NOMO-1 treated with dmso at 0.1 percent for 144 hours (cell line): ENCODE data around the gene RAP1GDS1.
"Not testable (repeated sequence)": the region's sequence is repeated elsewhere in the genome, so short reads cannot be mapped to it uniquely, and the experiment has no call there.

Experiments
- DNase-seq: peaks from one replicate; lab custom pipeline; 2025; ENCODE audit not compliant: unreplicated experiment; lab: John Stamatoyannopoulos, UW

Gene RAP1GDS1

DNA sequence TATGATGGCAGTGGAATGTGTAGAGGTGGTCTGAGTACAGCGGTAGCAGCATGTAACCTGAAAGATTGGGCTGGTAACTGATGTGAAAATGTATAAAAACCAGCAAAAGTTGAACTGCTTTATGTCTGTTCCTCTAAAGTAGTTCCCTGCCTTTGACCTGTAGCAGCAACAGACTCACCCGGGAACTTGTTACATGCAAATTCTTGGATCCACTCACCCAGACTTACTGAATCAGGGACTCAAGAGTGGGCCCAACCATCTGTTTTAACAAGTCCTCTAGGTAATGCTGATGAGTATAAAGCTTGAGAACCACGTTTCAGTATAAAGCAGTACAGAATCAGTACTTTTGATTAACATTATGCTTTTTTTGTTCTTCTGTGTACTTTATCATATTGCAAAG, 84.7 kb downstream of the RAP1GDS1 start:
- DNase-seq = no peak

- DNase-seq = no peak
Measured at GRCh38 chr4:98352396-98352795, 91.2 kb downstream of the RAP1GDS1 start.

GRCh38 chr4:98352940-98353339, 91.8 kb downstream of the RAP1GDS1 start:
- DNase-seq = no peak

- DNase-seq = no peak
Measured at GRCh38 chr4:98358630-98359248, 97.6 kb downstream of the RAP1GDS1 start.

DNA sequence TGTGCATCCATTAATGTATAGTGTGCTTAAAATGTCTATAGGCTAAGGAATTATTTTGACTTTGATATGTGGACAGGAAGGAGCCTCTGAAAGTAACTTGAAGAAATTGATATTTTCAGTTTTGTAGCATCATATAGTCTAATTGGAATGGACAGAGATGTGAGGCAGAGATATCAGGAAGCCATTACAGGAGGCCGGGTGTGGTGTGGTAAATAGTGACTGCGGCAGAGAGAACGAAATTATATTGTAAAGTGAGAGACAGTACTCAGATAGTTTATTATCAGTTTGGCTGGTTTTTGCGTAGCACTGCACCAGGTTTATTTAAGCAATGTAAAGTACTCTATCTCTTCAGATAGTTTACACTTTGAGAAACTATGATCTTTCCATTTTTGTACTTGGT, 98.5 kb downstream of the RAP1GDS1 start:
- no peak for DNase-seq

GRCh38 chr4:98363431-98363830, 102.2 kb downstream of the RAP1GDS1 start:
- DNase-seq = no peak

- not testable (repeated sequence) for DNase-seq
Measured at GRCh38 chr4:98366275-98366674, 105.1 kb downstream of the RAP1GDS1 start.

DNA sequence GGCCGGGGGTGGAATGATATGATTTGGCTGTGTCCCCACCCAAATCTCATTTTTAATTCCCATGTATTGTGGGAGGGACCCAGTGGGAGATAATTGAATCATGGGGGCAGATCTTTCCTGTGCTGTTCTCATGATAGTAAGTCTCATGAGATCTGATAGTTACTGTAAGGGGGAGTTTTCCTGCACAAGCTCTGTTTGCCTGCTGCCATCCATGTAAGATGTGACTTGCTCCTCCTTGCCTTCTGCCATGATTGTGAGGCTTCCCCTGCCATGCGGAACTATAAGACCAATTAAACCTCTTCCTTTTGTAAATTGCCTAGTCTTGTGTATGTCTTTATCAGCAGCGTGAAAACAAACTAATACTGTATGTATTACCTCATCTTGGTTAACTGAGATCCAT, 106.8 kb downstream of the RAP1GDS1 start:
- not testable (repeated sequence) for DNase-seq

- no peak for DNase-seq
Measured at GRCh38 chr4:98369322-98369721, 108.1 kb downstream of the RAP1GDS1 start.

DNA sequence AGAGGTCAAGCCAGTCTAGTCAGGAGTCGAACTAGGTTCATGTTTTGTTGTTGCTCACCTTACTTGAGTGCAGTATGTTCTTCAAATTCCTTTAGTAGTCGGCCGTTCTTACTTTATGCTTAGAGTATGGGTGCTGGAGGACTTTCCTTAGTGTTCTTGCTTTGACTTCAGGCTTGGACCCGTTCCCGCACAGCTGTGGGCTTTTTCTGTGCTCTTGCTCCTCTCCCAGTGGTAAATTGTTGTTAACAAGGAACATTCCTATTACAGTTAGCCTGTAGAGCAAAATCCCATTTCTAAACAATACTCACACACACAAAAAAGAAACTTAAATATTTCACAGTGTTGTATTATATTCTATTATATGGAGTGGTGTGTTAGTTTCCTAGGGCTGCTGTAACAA, 113.5 kb downstream of the RAP1GDS1 start:
- DNase-seq = no peak

DNA sequence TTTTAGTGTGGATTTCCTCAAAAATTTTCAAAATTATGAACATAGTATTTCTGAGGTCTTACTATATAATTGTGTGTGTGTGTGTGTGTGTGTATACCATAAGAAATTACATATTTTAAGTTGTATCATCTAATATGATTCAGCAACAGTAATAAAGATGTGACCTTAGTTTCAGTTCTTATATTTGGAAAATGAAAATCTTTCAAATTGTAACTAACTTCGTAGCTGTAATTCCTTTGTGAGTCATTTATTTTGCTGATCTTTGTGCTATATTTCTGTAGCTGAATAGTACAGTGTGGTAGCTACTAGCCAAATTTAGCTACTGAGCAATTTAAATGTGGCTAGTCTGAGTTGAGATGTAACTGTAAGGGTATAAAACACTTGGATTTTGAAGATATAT, 116.4 kb downstream of the RAP1GDS1 start:
- no peak for DNase-seq

DNA sequence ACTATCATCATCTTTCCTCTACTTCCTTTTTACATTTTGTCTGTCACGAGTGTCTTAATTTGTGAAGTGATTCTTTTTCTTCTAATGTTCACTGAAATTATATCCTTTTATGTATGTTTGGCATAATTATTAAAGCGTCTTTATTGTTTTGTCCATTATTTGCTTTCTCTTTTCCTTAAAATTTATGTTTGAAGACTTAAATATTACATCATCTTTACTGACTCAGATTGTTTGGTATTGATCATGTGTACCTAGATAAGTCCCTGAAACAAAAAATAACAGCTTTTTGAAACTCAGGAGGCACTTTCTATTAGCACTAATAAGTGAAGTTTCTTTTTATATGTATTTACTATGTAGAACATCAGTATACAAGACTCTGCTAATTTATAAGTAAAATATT, 120.1 kb downstream of the RAP1GDS1 start:
- DNase-seq = no peak

- no peak for DNase-seq
Measured at GRCh38 chr4:98383431-98384106, 122.4 kb downstream of the RAP1GDS1 start.

DNA sequence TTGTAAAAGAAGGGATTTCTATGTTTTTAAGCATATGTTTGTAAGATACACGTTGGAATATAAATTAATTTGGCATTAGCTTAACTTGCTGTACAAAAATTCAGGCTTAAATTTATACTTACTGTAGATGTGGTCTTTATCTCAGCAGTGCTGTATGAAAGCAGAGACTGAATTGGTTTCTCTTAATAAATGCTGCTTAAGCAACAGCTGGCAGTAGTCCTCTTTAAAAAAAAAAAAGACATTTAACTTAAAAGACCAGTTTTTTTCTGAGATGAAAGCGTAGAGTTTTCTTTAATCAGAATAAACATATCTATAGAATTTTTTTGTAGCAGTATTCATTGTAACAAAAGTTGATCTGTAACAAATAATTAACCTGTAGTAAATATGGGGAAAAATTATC, 124.6 kb downstream of the RAP1GDS1 start:
- no peak for DNase-seq

- DNase-seq = no peak
Measured at GRCh38 chr4:98387345-98388026, 126.3 kb downstream of the RAP1GDS1 start.

- no peak for DNase-seq
Measured at GRCh38 chr4:98394134-98394533, 132.9 kb downstream of the RAP1GDS1 start.

- DNase-seq = no peak
Measured at GRCh38 chr4:98399915-98400314, 138.7 kb downstream of the RAP1GDS1 start.

- no peak for DNase-seq
Measured at GRCh38 chr4:98406819-98407218, 145.6 kb downstream of the RAP1GDS1 start.

DNA sequence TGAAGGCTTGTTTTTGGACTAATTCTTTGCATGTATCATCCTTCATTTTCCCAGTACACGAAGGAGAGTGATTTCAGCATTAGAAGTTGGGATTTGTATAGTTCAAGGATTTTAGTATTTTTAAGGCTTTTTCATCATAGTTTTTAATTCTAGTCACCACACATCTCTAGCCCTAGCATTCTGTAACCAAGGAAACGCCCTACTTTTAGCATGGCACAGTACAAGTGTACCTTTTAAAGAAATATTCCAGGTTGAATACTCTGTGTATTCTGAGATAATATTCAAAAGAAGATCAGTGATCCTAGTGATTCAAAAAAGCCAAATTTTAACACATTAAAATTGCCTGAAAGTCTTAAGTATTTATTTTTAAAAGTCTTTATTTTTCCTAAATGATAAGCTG, 150.5 kb downstream of the RAP1GDS1 start:
- DNase-seq = no peak

- no peak for DNase-seq
Measured at GRCh38 chr4:98416844-98417243, 155.7 kb downstream of the RAP1GDS1 start.

- not testable (repeated sequence) for DNase-seq
Measured at GRCh38 chr4:98420151-98420550, 159.0 kb downstream of the RAP1GDS1 start.

GRCh38 chr4:98421111-98421510, 159.9 kb downstream of the RAP1GDS1 start:
- no peak for DNase-seq
